ENCODE measurements around the gene STK11.

- TF ChIP-seq CTCF (conservative IDR thresholded peaks at IDR 0.05; ENCODE audit: low read length) (no peak), EZH2phosphoT487 (IDR thresholded peaks at IDR 0.05; ENCODE audit: borderline replicate concordance, low read depth, low read length) (no peak)
These were observed 69.3 kb downstream of the STK11 start for GRCh38 chr19:1274852-1275259.
